Astrocyte (in vitro differentiated cells and primary cell): ENCODE measurements around the gene CISH. TPM values are rescaled to one million over a fixed set of nuclear protein-coding genes. Genes with fewer than 3 reads are reported as not detected.

Experiments used
- DNase-seq: peaks from one replicate; pipeline ENCODE4 v3.0.0-alpha.2; 2010; ENCODE audit warnings: low read depth
- FAIRE-seq: peaks from 2 replicates; lab custom pipeline; 2011; peaks lifted over from hg19 to GRCh38; lab: Jason Lieb, UNC
- H2AFZ ChIP-seq: 2 replicates; pipeline ENCODE4 v1.6.0; 2012; ENCODE audit warnings: low read depth, low read length, inconsistent platforms
- H3K27ac ChIP-seq: 2 replicates; pipeline ENCODE4 v1.5.1; 2011; ENCODE audit warnings: low read depth, low read length, inconsistent platforms
- H3K27me3 ChIP-seq: 2 replicates; pipeline ENCODE4 v1.6.0; 2011; ENCODE audit warnings: low read length, inconsistent platforms; ENCODE audit not compliant: insufficient read depth
- H3K36me3 ChIP-seq: 2 replicates; pipeline ENCODE4 v1.5.1; 2011; ENCODE audit warnings: low read length, inconsistent platforms; ENCODE audit not compliant: insufficient read depth
- H3K4me1 ChIP-seq: 2 replicates; pipeline ENCODE4 v1.5.1; 2011; ENCODE audit warnings: low read length, inconsistent platforms; ENCODE audit not compliant: insufficient read depth
- H3K4me2 ChIP-seq: 2 replicates; pipeline ENCODE4 v1.6.0; 2012; ENCODE audit warnings: low read length, inconsistent platforms
- H3K4me3 ChIP-seq: 2 replicates; pipeline ENCODE4 v1.5.1; 2011; ENCODE audit warnings: low read depth, mild to moderate bottlenecking, low read length, inconsistent platforms; ENCODE audit not compliant: insufficient read depth
- H3K79me2 ChIP-seq: 2 replicates; pipeline ENCODE4 v1.6.0; 2012; ENCODE audit warnings: mild to moderate bottlenecking, low read length, inconsistent platforms; ENCODE audit not compliant: insufficient read depth
- H3K9ac ChIP-seq: 2 replicates; pipeline ENCODE4 v1.6.0; 2012; ENCODE audit warnings: mild to moderate bottlenecking, low read length, inconsistent platforms
- H3K9me3 ChIP-seq: 2 replicates; pipeline ENCODE4 v1.5.1; 2012; ENCODE audit warnings: low read depth, mild to moderate bottlenecking, low read length, inconsistent platforms; ENCODE audit not compliant: insufficient read depth
- H4K20me1 ChIP-seq: 2 replicates; pipeline ENCODE4 v1.6.0; 2012; ENCODE audit warnings: low read length, inconsistent platforms; ENCODE audit not compliant: insufficient read depth
- H3K27ac Mint-ChIP-seq: one replicate; pipeline ENCODE4 v1.8.0; 2021; ENCODE audit warnings: mild to moderate bottlenecking, mixed read lengths; ENCODE audit not compliant: unreplicated experiment
- H3K27me3 Mint-ChIP-seq: one replicate; pipeline ENCODE4 v1.8.0; 2021; ENCODE audit warnings: low read depth, mixed read lengths; ENCODE audit not compliant: unreplicated experiment
- H3K36me3 Mint-ChIP-seq: one replicate; pipeline ENCODE4 v1.8.0; 2021; ENCODE audit warnings: low read depth, mixed read lengths; ENCODE audit not compliant: unreplicated experiment
- H3K4me1 Mint-ChIP-seq: one replicate; pipeline ENCODE4 v1.8.0; 2021; ENCODE audit warnings: low read depth, mixed read lengths; ENCODE audit not compliant: unreplicated experiment
- H3K4me3 Mint-ChIP-seq: one replicate; pipeline ENCODE4 v1.8.0; 2021; ENCODE audit warnings: mild to moderate bottlenecking, moderate library complexity, mixed read lengths; ENCODE audit not compliant: unreplicated experiment
- H3K9me3 Mint-ChIP-seq: one replicate; pipeline ENCODE4 v1.8.0; 2021; ENCODE audit warnings: mild to moderate bottlenecking, mixed read lengths; ENCODE audit not compliant: unreplicated experiment
- CTCF ChIP-seq: IDR thresholded peaks from 2 replicates; pipeline ENCODE4 v1.5.1; 2011; ENCODE audit warnings: low read depth, mild to moderate bottlenecking, inconsistent platforms, low read length, moderate library complexity; ENCODE audit not compliant: insufficient read depth
- EZH2 ChIP-seq: IDR thresholded peaks from 2 replicates; pipeline ENCODE4 v1.6.1; 2012; ENCODE audit warnings: mild to moderate bottlenecking, low read length, inconsistent platforms; ENCODE audit not compliant: insufficient read depth
- total RNA-seq: library from RNA; stranded (reverse); gene quantifications from 2 replicates; pipeline ENCODE4 v1.2.1, GENCODE V29; 2021

CISH gene
- total RNA-seq, 1 donor from 2014 or later, result 1.2 TPM

DNA sequence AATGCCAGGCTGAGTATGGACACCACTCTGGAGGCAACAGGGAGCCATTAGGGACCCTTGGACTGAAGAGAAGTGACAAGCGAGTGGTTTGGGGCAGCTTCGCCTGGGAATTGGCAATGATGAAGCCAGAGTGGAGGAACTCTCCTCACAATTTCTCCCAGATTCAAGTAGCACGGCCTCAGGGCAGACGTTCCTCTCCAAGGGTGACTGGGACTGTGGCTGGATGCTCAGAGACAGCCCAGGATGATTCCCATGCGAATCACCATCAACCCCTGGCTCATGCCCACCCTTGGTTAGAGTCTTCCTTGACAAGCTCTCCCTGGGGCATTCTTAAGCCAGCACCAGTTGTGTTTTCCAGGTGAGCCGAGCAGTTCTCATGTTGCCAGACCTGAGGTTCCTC lies 46.8 kb upstream of the CISH start:
- DNase-seq, result no peak
- H3K27me3 ChIP-seq, result no peaks in the 10 kb centered on the region
- H3K79me2 ChIP-seq, result no peaks in the 10 kb centered on the region
- peaks cover 3% of the 10 kb centered on the region for H3K9me3 Mint-ChIP-seq
- H3K36me3 ChIP-seq, result no peaks in the 10 kb centered on the region
- H3K4me1 ChIP-seq, result no peaks in the 10 kb centered on the region
- H3K4me1 Mint-ChIP-seq, result peaks cover 5% of the 10 kb centered on the region
- H3K9me3 ChIP-seq, result no peaks in the 10 kb centered on the region
- peak; percentile 26 for FAIRE-seq
- no peaks in the 10 kb centered on the region for H4K20me1 ChIP-seq
- H3K27me3 Mint-ChIP-seq, result peaks cover 42% of the 10 kb centered on the region
- H3K27ac ChIP-seq, result no peak overlapping the region
- no peak overlapping the region for H3K27ac Mint-ChIP-seq
- TF ChIP-seq CTCF (no peak), EZH2 (no peak)
- H2AFZ ChIP-seq, result no peak overlapping the region
- H3K4me2 ChIP-seq, result no peak overlapping the region
- no peak overlapping the region for H3K4me3 ChIP-seq
- H3K9ac ChIP-seq, result no peak overlapping the region
- H3K4me3 Mint-ChIP-seq, result no peak overlapping the region
- H3K36me3 Mint-ChIP-seq, result no peaks in the 10 kb centered on the region

- Histone ChIP-seq H3K27me3 (no peaks in the 10 kb centered on the region), H3K4me3 (no peak overlapping the region), H3K9me3 (no peaks in the 10 kb centered on the region), H3K4me2 (no peak overlapping the region), H2AFZ (no peak overlapping the region), H3K4me1 (no peaks in the 10 kb centered on the region), H4K20me1 (no peaks in the 10 kb centered on the region), H3K27ac (no peak overlapping the region), H3K79me2 (no peaks in the 10 kb centered on the region), H3K9ac (no peak overlapping the region), H3K36me3 (no peaks in the 10 kb centered on the region)
- Mint-ChIP-seq H3K9me3 (peaks cover 3% of the 10 kb centered on the region), H3K4me1 (peaks cover 5% of the 10 kb centered on the region), H3K27me3 (peaks cover 45% of the 10 kb centered on the region), H3K36me3 (no peaks in the 10 kb centered on the region), H3K4me3 (no peak overlapping the region), H3K27ac (no peak overlapping the region)
- FAIRE-seq, result no peak
- DNase-seq, result no peak
- TF ChIP-seq EZH2 (no peak), CTCF (no peak)
Observed at GRCh38 chr3:50657816-50658215, 46.2 kb upstream of the CISH start.

GRCh38 chr3:50657407-50657806 lies 45.8 kb upstream of the CISH start:
- H3K27me3 ChIP-seq, result no peaks in the 10 kb centered on the region
- no peak overlapping the region for H2AFZ ChIP-seq
- H3K4me3 Mint-ChIP-seq, result no peak overlapping the region
- no peaks in the 10 kb centered on the region for H3K79me2 ChIP-seq
- no peaks in the 10 kb centered on the region for H3K36me3 ChIP-seq
- H4K20me1 ChIP-seq, result no peaks in the 10 kb centered on the region
- peaks cover 46% of the 10 kb centered on the region for H3K27me3 Mint-ChIP-seq
- H3K4me1 Mint-ChIP-seq, result peaks cover 5% of the 10 kb centered on the region
- no peak overlapping the region for H3K9ac ChIP-seq
- DNase-seq, result no peak
- H3K4me2 ChIP-seq, result no peak overlapping the region
- peaks cover 3% of the 10 kb centered on the region for H3K9me3 Mint-ChIP-seq
- no peak for TF ChIP-seq EZH2
- TF ChIP-seq CTCF, result no peak
- H3K9me3 ChIP-seq, result no peaks in the 10 kb centered on the region
- no peaks in the 10 kb centered on the region for H3K4me1 ChIP-seq
- H3K36me3 Mint-ChIP-seq, result no peaks in the 10 kb centered on the region
- H3K27ac Mint-ChIP-seq, result no peak overlapping the region
- H3K4me3 ChIP-seq, result no peak overlapping the region
- no peak overlapping the region for H3K27ac ChIP-seq
- no peak for FAIRE-seq
